Coronary artery (tissue), 2 donors: ENCODE measurements around the gene MSI2.

Experiments used
- DNase-seq: peaks from one replicate; pipeline ENCODE4 v3.0.0-alpha.2; 2017; ENCODE audit warnings: low spot score
- H3K27ac ChIP-seq, 2 donors: fragments of 200-600 bp; sonication (generic); one replicate each; pipeline ENCODE4 v1.5.1; 2016 to 2019
- H3K4me3 ChIP-seq: fragments of 200-600 bp; sonication (generic); 2 replicates; pipeline ENCODE4 v1.5.1; 2016; ENCODE audit warnings: mild to moderate bottlenecking, moderate library complexity
- TF ChIP-seq, protein P1 (sequence below): fragments of 200-600 bp; sonication (generic); IDR thresholded peaks from one replicate; pipeline ENCODE4 v1.5.1; 2019; ENCODE audit warnings: antibody characterized with exemption

The MSI2 gene

DNA sequence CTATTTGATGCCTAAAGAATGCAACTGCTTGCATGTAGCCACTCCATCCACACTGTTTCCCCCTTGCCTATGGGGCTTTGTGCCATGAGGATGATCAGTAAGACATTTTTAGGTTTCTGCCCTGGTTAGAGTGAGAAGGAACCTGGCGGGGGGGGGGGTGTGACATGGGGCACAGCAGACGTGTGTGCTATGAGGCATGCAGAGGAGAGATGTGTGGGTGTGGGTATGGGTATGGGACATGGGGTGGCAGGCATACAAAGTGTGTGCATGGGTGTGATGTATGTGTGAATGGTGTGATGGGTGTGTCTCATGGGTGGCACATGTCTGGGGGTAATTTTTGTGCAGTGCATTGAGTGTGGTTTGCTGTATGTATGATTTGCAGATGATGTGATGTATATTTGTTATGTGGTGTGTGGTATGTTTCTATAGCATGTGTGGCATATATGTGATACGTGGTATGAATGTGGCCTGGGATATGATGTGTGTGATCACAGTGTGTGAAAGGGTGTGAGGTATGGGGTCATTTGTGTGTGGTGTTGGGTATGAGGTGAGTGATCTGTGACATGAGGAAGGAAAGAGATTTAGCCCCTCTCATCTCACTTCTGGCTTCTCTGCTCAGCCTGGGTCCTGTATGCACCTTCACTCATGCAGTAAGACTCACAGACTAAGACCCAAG lies 473.8 kb downstream of the MSI2 start:
- TF ChIP-seq, protein P1, sequence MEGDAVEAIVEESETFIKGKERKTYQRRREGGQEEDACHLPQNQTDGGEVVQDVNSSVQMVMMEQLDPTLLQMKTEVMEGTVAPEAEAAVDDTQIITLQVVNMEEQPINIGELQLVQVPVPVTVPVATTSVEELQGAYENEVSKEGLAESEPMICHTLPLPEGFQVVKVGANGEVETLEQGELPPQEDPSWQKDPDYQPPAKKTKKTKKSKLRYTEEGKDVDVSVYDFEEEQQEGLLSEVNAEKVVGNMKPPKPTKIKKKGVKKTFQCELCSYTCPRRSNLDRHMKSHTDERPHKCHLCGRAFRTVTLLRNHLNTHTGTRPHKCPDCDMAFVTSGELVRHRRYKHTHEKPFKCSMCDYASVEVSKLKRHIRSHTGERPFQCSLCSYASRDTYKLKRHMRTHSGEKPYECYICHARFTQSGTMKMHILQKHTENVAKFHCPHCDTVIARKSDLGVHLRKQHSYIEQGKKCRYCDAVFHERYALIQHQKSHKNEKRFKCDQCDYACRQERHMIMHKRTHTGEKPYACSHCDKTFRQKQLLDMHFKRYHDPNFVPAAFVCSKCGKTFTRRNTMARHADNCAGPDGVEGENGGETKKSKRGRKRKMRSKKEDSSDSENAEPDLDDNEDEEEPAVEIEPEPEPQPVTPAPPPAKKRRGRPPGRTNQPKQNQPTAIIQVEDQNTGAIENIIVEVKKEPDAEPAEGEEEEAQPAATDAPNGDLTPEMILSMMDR, result no peak
- no peak for DNase-seq
- Histone ChIP-seq H3K27ac (no peak overlapping the region), H3K4me3 (no peak overlapping the region)

DNA sequence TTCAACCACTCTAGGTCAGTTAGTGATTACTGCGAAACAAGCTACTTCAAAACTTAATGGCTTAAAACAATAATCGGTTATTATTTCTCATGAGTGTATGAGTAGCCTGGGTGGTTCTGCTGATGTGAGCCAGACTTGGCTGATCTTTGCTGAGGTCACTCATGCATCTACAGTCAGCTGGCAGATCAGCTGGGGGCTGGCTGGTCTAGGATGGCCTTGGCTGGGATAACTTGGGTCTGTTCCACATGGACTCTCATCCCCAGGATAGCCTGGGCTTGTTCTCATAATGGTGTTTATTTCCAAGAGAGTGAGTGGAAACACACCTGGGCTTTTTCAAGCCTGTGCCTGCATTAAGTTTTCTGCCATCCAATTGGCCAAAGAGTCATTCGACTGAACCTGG lies 475.7 kb downstream of the MSI2 start:
- TF ChIP-seq, protein P1, result no peak
- Histone ChIP-seq H3K4me3 (no peak overlapping the region), H3K27ac (no peak overlapping the region)
- no peak for DNase-seq

DNA sequence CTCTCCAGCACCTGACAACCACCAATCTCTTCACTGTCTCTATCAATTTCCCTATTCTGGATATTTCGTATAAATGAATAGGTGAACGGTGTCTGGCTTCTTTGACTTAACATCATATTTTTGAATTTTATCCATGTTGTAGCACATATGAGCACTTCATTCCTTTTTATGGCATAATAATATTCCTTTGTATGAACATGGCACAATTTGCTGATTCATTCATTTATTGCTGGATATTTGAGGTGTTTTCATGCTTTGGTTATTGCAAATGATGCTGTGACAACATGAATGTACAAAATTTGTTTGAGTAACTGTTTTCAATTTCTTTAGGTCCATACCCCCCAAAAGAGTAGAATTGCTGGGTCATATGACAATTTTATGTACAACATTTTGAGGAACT lies 476.8 kb downstream of the MSI2 start:
- Histone ChIP-seq H3K4me3 (no peak overlapping the region), H3K27ac (no peak overlapping the region)
- DNase-seq, result no peak
- TF ChIP-seq, protein P1, result no peak
